22Rv1 (cell line): ENCODE measurements around the gene FAF1.

Experiments
- ZFX ChIP-seq: fragments of 450-650 bp; IDR thresholded peaks from 2 replicates; pipeline ENCODE4 v1.6.1; 2017; ENCODE audit warnings: antibody characterized with exemption, borderline replicate concordance
- TF ChIP-seq, protein P1 (sequence below): fragments of 450-650 bp; IDR thresholded peaks from 2 replicates; pipeline ENCODE4 v1.5.1; 2017; ENCODE audit warnings: mild to moderate bottlenecking

DNA sequence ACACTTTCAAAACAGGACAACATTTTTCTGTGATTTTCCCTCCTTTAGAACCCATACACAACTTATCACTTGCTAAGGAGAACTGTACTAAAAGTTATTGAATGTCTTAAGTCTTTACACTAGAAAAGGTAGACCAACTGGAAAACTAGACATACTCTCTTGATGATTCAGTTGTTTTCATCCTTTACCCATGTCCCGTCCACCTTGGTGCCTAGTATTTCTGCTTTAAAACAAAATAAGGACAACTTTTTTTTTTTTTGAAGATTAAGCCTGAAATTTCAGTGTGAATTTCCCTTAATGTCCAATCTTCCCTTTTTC, 14.5 kb upstream of the FAF1 start:
- TF ChIP-seq, protein P1, sequence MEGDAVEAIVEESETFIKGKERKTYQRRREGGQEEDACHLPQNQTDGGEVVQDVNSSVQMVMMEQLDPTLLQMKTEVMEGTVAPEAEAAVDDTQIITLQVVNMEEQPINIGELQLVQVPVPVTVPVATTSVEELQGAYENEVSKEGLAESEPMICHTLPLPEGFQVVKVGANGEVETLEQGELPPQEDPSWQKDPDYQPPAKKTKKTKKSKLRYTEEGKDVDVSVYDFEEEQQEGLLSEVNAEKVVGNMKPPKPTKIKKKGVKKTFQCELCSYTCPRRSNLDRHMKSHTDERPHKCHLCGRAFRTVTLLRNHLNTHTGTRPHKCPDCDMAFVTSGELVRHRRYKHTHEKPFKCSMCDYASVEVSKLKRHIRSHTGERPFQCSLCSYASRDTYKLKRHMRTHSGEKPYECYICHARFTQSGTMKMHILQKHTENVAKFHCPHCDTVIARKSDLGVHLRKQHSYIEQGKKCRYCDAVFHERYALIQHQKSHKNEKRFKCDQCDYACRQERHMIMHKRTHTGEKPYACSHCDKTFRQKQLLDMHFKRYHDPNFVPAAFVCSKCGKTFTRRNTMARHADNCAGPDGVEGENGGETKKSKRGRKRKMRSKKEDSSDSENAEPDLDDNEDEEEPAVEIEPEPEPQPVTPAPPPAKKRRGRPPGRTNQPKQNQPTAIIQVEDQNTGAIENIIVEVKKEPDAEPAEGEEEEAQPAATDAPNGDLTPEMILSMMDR, result no peak
- no peak for TF ChIP-seq ZFX
